ENCODE data around the gene CRY1.
"Not testable (repeated sequence)": the region's sequence is repeated elsewhere in the genome, so short reads cannot be mapped to it uniquely, and the experiment has no call there.

DNA sequence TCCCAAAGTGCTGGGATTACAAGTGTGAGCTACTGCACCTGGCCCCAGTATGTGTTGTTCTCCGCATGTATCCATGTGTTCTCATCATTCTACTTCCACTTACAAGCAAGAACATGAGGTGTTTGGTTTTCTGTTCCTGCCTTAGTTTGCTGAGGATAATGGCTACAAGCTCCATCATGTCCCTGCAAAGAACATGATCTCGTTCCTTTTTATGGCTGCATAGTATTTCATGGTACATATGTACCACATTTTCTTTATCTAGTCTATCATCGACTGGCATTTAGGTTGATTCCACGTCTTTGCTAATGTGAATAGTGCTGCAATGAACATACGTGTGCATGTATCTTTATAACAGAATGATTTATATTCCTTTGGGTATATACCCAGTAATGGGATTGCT, 97.2 kb downstream of the CRY1 start:
- TF ChIP-seq, protein P1, sequence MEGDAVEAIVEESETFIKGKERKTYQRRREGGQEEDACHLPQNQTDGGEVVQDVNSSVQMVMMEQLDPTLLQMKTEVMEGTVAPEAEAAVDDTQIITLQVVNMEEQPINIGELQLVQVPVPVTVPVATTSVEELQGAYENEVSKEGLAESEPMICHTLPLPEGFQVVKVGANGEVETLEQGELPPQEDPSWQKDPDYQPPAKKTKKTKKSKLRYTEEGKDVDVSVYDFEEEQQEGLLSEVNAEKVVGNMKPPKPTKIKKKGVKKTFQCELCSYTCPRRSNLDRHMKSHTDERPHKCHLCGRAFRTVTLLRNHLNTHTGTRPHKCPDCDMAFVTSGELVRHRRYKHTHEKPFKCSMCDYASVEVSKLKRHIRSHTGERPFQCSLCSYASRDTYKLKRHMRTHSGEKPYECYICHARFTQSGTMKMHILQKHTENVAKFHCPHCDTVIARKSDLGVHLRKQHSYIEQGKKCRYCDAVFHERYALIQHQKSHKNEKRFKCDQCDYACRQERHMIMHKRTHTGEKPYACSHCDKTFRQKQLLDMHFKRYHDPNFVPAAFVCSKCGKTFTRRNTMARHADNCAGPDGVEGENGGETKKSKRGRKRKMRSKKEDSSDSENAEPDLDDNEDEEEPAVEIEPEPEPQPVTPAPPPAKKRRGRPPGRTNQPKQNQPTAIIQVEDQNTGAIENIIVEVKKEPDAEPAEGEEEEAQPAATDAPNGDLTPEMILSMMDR (IDR thresholded peaks at IDR 0.05): not testable (repeated sequence)
- TF ChIP-seq, protein P2, sequence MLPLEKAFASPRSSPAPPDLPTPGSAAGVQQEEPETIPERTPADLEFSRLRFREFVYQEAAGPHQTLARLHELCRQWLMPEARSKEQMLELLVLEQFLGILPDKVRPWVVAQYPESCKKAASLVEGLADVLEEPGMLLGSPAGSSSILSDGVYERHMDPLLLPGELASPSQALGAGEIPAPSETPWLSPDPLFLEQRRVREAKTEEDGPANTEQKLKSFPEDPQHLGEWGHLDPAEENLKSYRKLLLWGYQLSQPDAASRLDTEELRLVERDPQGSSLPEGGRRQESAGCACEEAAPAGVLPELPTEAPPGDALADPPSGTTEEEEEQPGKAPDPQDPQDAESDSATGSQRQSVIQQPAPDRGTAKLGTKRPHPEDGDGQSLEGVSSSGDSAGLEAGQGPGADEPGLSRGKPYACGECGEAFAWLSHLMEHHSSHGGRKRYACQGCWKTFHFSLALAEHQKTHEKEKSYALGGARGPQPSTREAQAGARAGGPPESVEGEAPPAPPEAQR (CRISPR knock-in tag; IDR thresholded peaks at IDR 0.05): not testable (repeated sequence)
- not testable (repeated sequence) for TF ChIP-seq JUN (CRISPR knock-in tag; IDR thresholded peaks at IDR 0.05); FOXP1 (CRISPR knock-in tag; IDR thresholded peaks at IDR 0.05; ENCODE audit: borderline replicate concordance)
- TF ChIP-seq, protein P3, sequence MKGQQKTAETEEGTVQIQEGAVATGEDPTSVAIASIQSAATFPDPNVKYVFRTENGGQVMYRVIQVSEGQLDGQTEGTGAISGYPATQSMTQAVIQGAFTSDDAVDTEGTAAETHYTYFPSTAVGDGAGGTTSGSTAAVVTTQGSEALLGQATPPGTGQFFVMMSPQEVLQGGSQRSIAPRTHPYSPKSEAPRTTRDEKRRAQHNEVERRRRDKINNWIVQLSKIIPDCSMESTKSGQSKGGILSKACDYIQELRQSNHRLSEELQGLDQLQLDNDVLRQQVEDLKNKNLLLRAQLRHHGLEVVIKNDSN (CRISPR knock-in tag; IDR thresholded peaks at IDR 0.05): not testable (repeated sequence)

Measured in WTC11 (cell line).